ENCODE measurements around the gene RHOC. TPM values are rescaled to one million over a fixed set of nuclear protein-coding genes. Genes with fewer than 3 reads are reported as not detected.

Gene RHOC
- total RNA-seq, 1 experiment from 2014 or later = 16.5 TPM

- no peaks in the 10 kb centered on the region for H3K9me2 ChIP-seq (replicated peaks; ENCODE audit: insufficient read depth, low read length)
- H3K4me1 ChIP-seq (ENCODE audit: low read length) = no peaks in the 10 kb centered on the region; the same call in 1 of the 2 replicates
- H3K27me3 ChIP-seq (ENCODE audit: low read length) = no peaks in the 10 kb centered on the region
- no peak overlapping the region for H3K27ac ChIP-seq (ENCODE audit: low read length)
- H3K4me2 ChIP-seq (ENCODE audit: low read depth, low read length, poor library complexity, severe bottlenecking) = no peak overlapping the region
- peaks cover 49% of the 10 kb centered on the region; the same call in 1 of the 2 replicates for H3K36me3 ChIP-seq (ENCODE audit: insufficient read depth, low read length)
- peaks cover 75% of the 10 kb centered on the region for H3K79me2 ChIP-seq (ENCODE audit: low read length)
- no peak overlapping the region for H3K4me3 ChIP-seq (ENCODE audit: low read length)
- H4K20me1 ChIP-seq (ENCODE audit: insufficient read depth, low read depth, low read length) = 0 out of 2 replicates have a peak, but pooled peaks cover 4% of the 10 kb centered on the region
- no peak overlapping the region for H2AFZ ChIP-seq (ENCODE audit: low read length)
- no peaks in the 10 kb centered on the region for H3K9me3 ChIP-seq (ENCODE audit: low read length)
- no peak overlapping the region for H3K9ac ChIP-seq (ENCODE audit: low read length)
- no peak for DNase-seq
Observed at GRCh38 chr1:112651205-112651604, 55.7 kb downstream of the RHOC start.

Other genes with a start within 250 kb of the RHOC start
- not detected in 2 replicates for gene WNT2B, start 198.2 kb downstream of the RHOC start, total RNA-seq (2014; rRNA removed; shearing (Covaris generic); ENCODE audit: low replicate concordance)
- 14.4 and 16.5 TPM in 2 replicates for gene ST7L, start 88.0 kb downstream of the RHOC start, total RNA-seq (2014; rRNA removed; shearing (Covaris generic); ENCODE audit: low replicate concordance)
- 155 and 225 TPM in 2 replicates for gene CAPZA1, start 87.3 kb downstream of the RHOC start, total RNA-seq (2014; rRNA removed; shearing (Covaris generic); ENCODE audit: low replicate concordance)
- 7.7 and 13.8 TPM in 2 replicates for gene MOV10, start 32.5 kb downstream of the RHOC start, total RNA-seq (2014; rRNA removed; shearing (Covaris generic); ENCODE audit: low replicate concordance)
- not detected in 2 replicates for gene PPM1J, start 8.2 kb upstream of the RHOC start, total RNA-seq (2014; rRNA removed; shearing (Covaris generic); ENCODE audit: low replicate concordance)
- gene SLC16A1, start 249.1 kb upstream of the RHOC start, total RNA-seq (2014; rRNA removed; shearing (Covaris generic); ENCODE audit: low replicate concordance) = 129 and 186 TPM in 2 replicates